WTC11 (cell line): ENCODE measurements around the gene LILRB2. TPM values are rescaled to one million over a fixed set of nuclear protein-coding genes. Genes with fewer than 3 reads are reported as not detected.

Source experiments
- microRNA-seq: library from miRNA; unstranded; fragments of <30 nt; microRNA quantifications from one replicate; pipeline ENCODE4 v1.2.0, GENCODE V29; 2022; ENCODE audit warnings: borderline number of aligned reads
- total RNA-seq: library from RNA; stranded (reverse); gene quantifications from 3 replicates; pipeline ENCODE4 v1.2.3, GENCODE V29; 2021

LILRB2 gene
- total RNA-seq, 1 experiment from 2014 or later = not detected

Small RNAs within 50 kb of the gene (microRNA-seq; reads per million reads assigned to microRNA genes)
- not detected for gene MIR4752

Other genes starting within 250 kb of the LILRB2 start
- gene VSTM1, start 217.2 kb downstream of the LILRB2 start, total RNA-seq = not detected in 3 replicates
- gene TARM1, start 199.7 kb downstream of the LILRB2 start, total RNA-seq = not detected in 3 replicates
- gene OSCAR, start 180.3 kb downstream of the LILRB2 start, total RNA-seq = 1.7 to 2.7 TPM (median 2.3 TPM) in 3 replicates
- gene NDUFA3, start 178.3 kb downstream of the LILRB2 start, total RNA-seq = 181 to 203 TPM (median 203 TPM) in 3 replicates
- 20.5 to 24.6 TPM (median 24.2 TPM) in 3 replicates for gene TFPT, start 165.5 kb downstream of the LILRB2 start, total RNA-seq
- 82.3 to 92.8 TPM (median 89.5 TPM) in 3 replicates for gene PRPF31, start 165.4 kb downstream of the LILRB2 start, total RNA-seq
- 90.7 to 96.8 TPM (median 93.3 TPM) in 3 replicates for gene CNOT3, start 143.3 kb downstream of the LILRB2 start, total RNA-seq
- gene LENG1, start 121.4 kb downstream of the LILRB2 start, total RNA-seq = 4.6 to 5.4 TPM (median 4.9 TPM) in 3 replicates
- gene TMC4, start 108.0 kb downstream of the LILRB2 start, total RNA-seq = 9.3 to 14.7 TPM (median 13.8 TPM) in 3 replicates
- 109 to 126 TPM (median 113 TPM) in 3 replicates for gene MBOAT7, start 91.5 kb downstream of the LILRB2 start, total RNA-seq
- gene TSEN34, start 89.8 kb downstream of the LILRB2 start, total RNA-seq = 32.0 to 34.3 TPM (median 32.5 TPM) in 3 replicates
- gene RPS9, start 80.3 kb downstream of the LILRB2 start, total RNA-seq = 1,828 to 2,106 TPM (median 2,018 TPM) in 3 replicates
- gene LILRB3, start 58.1 kb downstream of the LILRB2 start, total RNA-seq = not detected in 3 replicates
- gene LILRA6, start 38.3 kb downstream of the LILRB2 start, total RNA-seq = not detected in 3 replicates
- gene LILRB5, start 23.8 kb downstream of the LILRB2 start, total RNA-seq = 0.07 to 0.11 TPM (median 0.09 TPM) in 3 replicates
- 0.25 TPM in 1 of 3 replicates, not detected in the others for gene LILRA5, start 32.1 kb upstream of the LILRB2 start, total RNA-seq
- not detected in 3 replicates for gene LILRA4, start 58.1 kb upstream of the LILRB2 start, total RNA-seq
- 0.18 to 0.60 TPM (median 0.37 TPM) in 3 replicates for gene LAIR1, start 83.8 kb upstream of the LILRB2 start, total RNA-seq
- 35.9 to 38.2 TPM (median 37.1 TPM) in 3 replicates for gene TTYH1, start 134.4 kb upstream of the LILRB2 start, total RNA-seq
- gene LENG8, start 168.1 kb upstream of the LILRB2 start, total RNA-seq = 175 to 187 TPM (median 187 TPM) in 3 replicates
- gene LENG9, start 182.7 kb upstream of the LILRB2 start, total RNA-seq = 6.1 to 7.5 TPM (median 6.9 TPM) in 3 replicates
- 11.5 to 19.8 TPM (median 18.3 TPM) in 3 replicates for gene CDC42EP5, start 192.2 kb upstream of the LILRB2 start, total RNA-seq
- not detected in 3 replicates for gene LAIR2, start 221.7 kb upstream of the LILRB2 start, total RNA-seq